Endothelial cell of umbilical vein (primary cell): Measurements from ENCODE around the gene UBE2I. TPM values are rescaled to one million over a fixed set of nuclear protein-coding genes. Genes with fewer than 3 reads are reported as not detected.

Experiments used
- BruUV-seq: library from RNA; stranded (reverse); fragments of 400-500 nt; replicated peaks from 2 replicates; lab custom pipeline; 2021; lab: Mats Ljungman, UMichigan
- CTCF ChIA-PET: fragments of 300-600, 350-600 bp; sonication (Branson Sonifier 250); formaldehyde crosslinking; loops from one replicate; lab custom pipeline; 2021; ENCODE audit warnings: antibody characterized with exemption, inconsistent platforms; lab: Charles Lee
- POLR2A ChIA-PET: fragments of 300-600, 350-600 bp; sonication (Branson Sonifier 250); formaldehyde crosslinking; loops from one replicate; lab custom pipeline; 2021; ENCODE audit warnings: antibody characterized with exemption, inconsistent platforms; lab: Charles Lee
- DNase-seq: peaks from one replicate; pipeline ENCODE4 v3.0.0-alpha.2; 2011; ENCODE audit warnings: low read depth, low spot score
- FAIRE-seq: peaks from 2 replicates; lab custom pipeline; 2011; peaks lifted over from hg19 to GRCh38; lab: Jason Lieb, UNC
- H2AFZ ChIP-seq: 2 replicates; pipeline ENCODE4 v1.6.0; 2012; ENCODE audit warnings: low read depth, low read length, control low read depth, inconsistent platforms
- H3K27ac ChIP-seq: 2 replicates; pipeline ENCODE4 v1.5.1; 2011; ENCODE audit warnings: low read depth, mild to moderate bottlenecking, control low read depth, low read length, moderate library complexity; ENCODE audit not compliant: insufficient read depth
- H3K27me3 ChIP-seq, 2 experiments: 2 replicates each; pipeline versions ENCODE4 v1.6.0 to v1.6.1; 2011; ENCODE audit warnings: low read length in 2 of 2, mixed read lengths in 1 of 2; ENCODE audit not compliant: control insufficient read depth in 2 of 2, insufficient read depth in 2 of 2
- H3K36me3 ChIP-seq, 2 experiments: 2 replicates in 1 of 2; 3 replicates in 1 of 2; pipeline ENCODE4 v1.5.1; 2011; ENCODE audit warnings: low read length in 2 of 2, mild to moderate bottlenecking in 1 of 2, moderate library complexity in 1 of 2; ENCODE audit not compliant: control insufficient read depth in 2 of 2, insufficient read depth in 2 of 2; ENCODE audit errors: extremely low read depth in 1 of 2
- H3K4me1 ChIP-seq: 3 replicates; pipeline ENCODE4 v1.5.1; 2011; ENCODE audit warnings: mild to moderate bottlenecking, low read length; ENCODE audit not compliant: control insufficient read depth, insufficient read depth; ENCODE audit errors: extremely low read depth
- H3K4me2 ChIP-seq: 2 replicates; pipeline ENCODE4 v1.6.1; 2011; ENCODE audit warnings: low read length, control low read depth, mixed read lengths; ENCODE audit not compliant: insufficient read depth
- H3K4me3 ChIP-seq, 3 experiments: fragments of 200-600 bp in 1 of 3; sonication (generic), shearing (Covaris generic) in 1 of 3; replicated peaks in 1 of 3; 2 replicates each; pipeline ENCODE4 v1.5.1; 2011 to 2016; ENCODE audit warnings: control low read depth in 3 of 3, low read length in 3 of 3, mild to moderate bottlenecking in 2 of 3, inconsistent platforms in 1 of 3, low read depth in 1 of 3, moderate library complexity in 1 of 3; ENCODE audit not compliant: insufficient read depth in 1 of 3
- H3K79me2 ChIP-seq: 2 replicates; pipeline ENCODE4 v1.6.0; 2012; ENCODE audit warnings: low read length, inconsistent platforms; ENCODE audit not compliant: control insufficient read depth, insufficient read depth
- H3K9ac ChIP-seq: replicated peaks from 2 replicates; pipeline ENCODE3; 2011; ENCODE audit warnings: low read length, control low read depth; ENCODE audit not compliant: insufficient read depth; ENCODE audit errors: extremely low read depth
- H3K9me1 ChIP-seq: replicated peaks from 3 replicates; pipeline ENCODE4 v1.6.0; 2011; ENCODE audit warnings: mild to moderate bottlenecking, low read length; ENCODE audit not compliant: control insufficient read depth, insufficient read depth; ENCODE audit errors: extremely low read depth
- H3K9me3 ChIP-seq: replicated peaks from 2 replicates; pipeline ENCODE4 v1.5.1; 2012; ENCODE audit warnings: low read length, inconsistent platforms; ENCODE audit not compliant: control insufficient read depth, insufficient read depth
- H4K20me1 ChIP-seq: replicated peaks from 2 replicates; pipeline ENCODE3; 2011; ENCODE audit warnings: mild to moderate bottlenecking, low read length; ENCODE audit not compliant: control insufficient read depth, insufficient read depth; ENCODE audit errors: extremely low read depth
- EZH2 ChIP-seq: IDR thresholded peaks from 2 replicates; pipeline ENCODE4 v1.6.1; 2012; ENCODE audit warnings: borderline replicate concordance, low read depth, mild to moderate bottlenecking, moderate library complexity, low read length, inconsistent platforms; ENCODE audit not compliant: severe bottlenecking
- FOS ChIP-seq: IDR thresholded peaks from 2 replicates; pipeline ENCODE4 v1.6.1; 2011; ENCODE audit warnings: mild to moderate bottlenecking, low read length, moderate library complexity, borderline replicate concordance; ENCODE audit not compliant: insufficient read depth
- GATA2 ChIP-seq: IDR thresholded peaks from 2 replicates; pipeline ENCODE4 v1.7.0; 2011; ENCODE audit warnings: low read depth, mild to moderate bottlenecking, moderate library complexity, mixed read lengths, low read length; ENCODE audit not compliant: insufficient read length, insufficient read depth
- JUN ChIP-seq: IDR thresholded peaks from 2 replicates; pipeline ENCODE4 v1.6.1; 2011; ENCODE audit warnings: borderline replicate concordance, low read depth; ENCODE audit not compliant: insufficient read length, insufficient read depth
- MYC ChIP-seq: IDR thresholded peaks from one replicate; pipeline ENCODE4 v1.6.1; 2011; ENCODE audit warnings: mild to moderate bottlenecking, low read depth, low read length
- POLR2A ChIP-seq: IDR thresholded peaks from 2 replicates; pipeline ENCODE4 v1.6.1; 2012; ENCODE audit warnings: low read depth, mild to moderate bottlenecking, control low read depth, low read length
- POLR2AphosphoS5 ChIP-seq: IDR thresholded peaks from 2 replicates; pipeline ENCODE4 v1.6.1; 2012; ENCODE audit warnings: low read depth, mild to moderate bottlenecking, control low read depth, low read length, moderate library complexity; ENCODE audit not compliant: insufficient read depth
- dilution Hi-C: fragments of 300-500 bp; cut with MboI; formaldehyde crosslinking; loops from one replicate; pipeline ENCODE4 v1.15.0; 2019; ENCODE audit warnings: low sequenced_read_pairs; ENCODE audit not compliant: extremely low pct_ligation_motif_present
- intact Hi-C: fragments of 100-400 bp; cut with micrococcal nuclease; formaldehyde crosslinking; loops from one replicate; pipeline ENCODE4 v1.10.0; 2022
- polyA plus RNA-seq, 4 experiments: library from polyadenylated mRNA; depleted of rRNA in 3 of 4; stranded (reverse) in 3 of 4; unstranded in 1 of 4; fragments of >200 nt; gene quantifications; 2 replicates each; pipeline versions ENCODE4 v1.2.1 to v1.2.3, GENCODE V29; 2011 to 2012; ENCODE audit warnings: missing spikeins in 1 of 4
- total RNA-seq: library from RNA; stranded (reverse); gene quantifications from 2 replicates; pipeline ENCODE4 v1.2.3, GENCODE V29; 2021
- TF ChIP-seq, protein P1 (sequence below): IDR thresholded peaks from 2 replicates; pipeline ENCODE4 v1.6.1; 2011; ENCODE audit not compliant: insufficient read depth, insufficient read length
- TF ChIP-seq, protein P2 (sequence below), 2 donors: IDR thresholded peaks; 1 replicate in 1 of 2; 2 replicates in 1 of 2; pipeline ENCODE4 v1.5.1; 2011; ENCODE audit warnings: low read length in 2 of 2, mild to moderate bottlenecking in 2 of 2, moderate library complexity in 2 of 2, control low read depth in 1 of 2, inconsistent platforms in 1 of 2, low read depth in 1 of 2; ENCODE audit not compliant: insufficient read depth in 1 of 2; ENCODE audit errors: extremely low read depth in 1 of 2

Gene UBE2I
- total and polyA plus RNA-seq, 2 donors (not counting 3 experiments of a cell fraction or from before 2014, with no cell fraction given) = 122 to 233 TPM

- intact Hi-C loops (no loop called here), dilution Hi-C loops (no loop called here)
- TF ChIP-seq, protein P1, sequence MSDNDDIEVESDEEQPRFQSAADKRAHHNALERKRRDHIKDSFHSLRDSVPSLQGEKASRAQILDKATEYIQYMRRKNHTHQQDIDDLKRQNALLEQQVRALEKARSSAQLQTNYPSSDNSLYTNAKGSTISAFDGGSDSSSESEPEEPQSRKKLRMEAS = no peak
- TF ChIP-seq POLR2A (no peak), JUN (no peak), EZH2 (no peak), GATA2 (no peak), MYC (no peak), POLR2AphosphoS5 (no peak), FOS (no peak)
- TF ChIP-seq, protein P2, sequence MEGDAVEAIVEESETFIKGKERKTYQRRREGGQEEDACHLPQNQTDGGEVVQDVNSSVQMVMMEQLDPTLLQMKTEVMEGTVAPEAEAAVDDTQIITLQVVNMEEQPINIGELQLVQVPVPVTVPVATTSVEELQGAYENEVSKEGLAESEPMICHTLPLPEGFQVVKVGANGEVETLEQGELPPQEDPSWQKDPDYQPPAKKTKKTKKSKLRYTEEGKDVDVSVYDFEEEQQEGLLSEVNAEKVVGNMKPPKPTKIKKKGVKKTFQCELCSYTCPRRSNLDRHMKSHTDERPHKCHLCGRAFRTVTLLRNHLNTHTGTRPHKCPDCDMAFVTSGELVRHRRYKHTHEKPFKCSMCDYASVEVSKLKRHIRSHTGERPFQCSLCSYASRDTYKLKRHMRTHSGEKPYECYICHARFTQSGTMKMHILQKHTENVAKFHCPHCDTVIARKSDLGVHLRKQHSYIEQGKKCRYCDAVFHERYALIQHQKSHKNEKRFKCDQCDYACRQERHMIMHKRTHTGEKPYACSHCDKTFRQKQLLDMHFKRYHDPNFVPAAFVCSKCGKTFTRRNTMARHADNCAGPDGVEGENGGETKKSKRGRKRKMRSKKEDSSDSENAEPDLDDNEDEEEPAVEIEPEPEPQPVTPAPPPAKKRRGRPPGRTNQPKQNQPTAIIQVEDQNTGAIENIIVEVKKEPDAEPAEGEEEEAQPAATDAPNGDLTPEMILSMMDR (IDR thresholded peaks at IDR 0.05; ENCODE audit: extremely low read depth in 1 of 2, insufficient read depth in 1 of 2, low read depth in 1 of 2, low read length in 2 of 2) = no peak
- FAIRE-seq (no peak), DNase-seq (no peak)
- Histone ChIP-seq H2AFZ (no peak overlapping the region), H3K4me3 (no peak overlapping the region), H3K79me2 (peaks cover 39% of the 10 kb centered on the region), H3K9me3 (no peaks in the 10 kb centered on the region), H4K20me1 (no peaks in the 10 kb centered on the region), H3K4me2 (no peak overlapping the region), H3K36me3 (peaks cover 19 to 76% of the 10 kb centered on the region in 2 experiments), H3K27ac (no peak overlapping the region), H3K4me1 (no peaks in the 10 kb centered on the region), H3K9ac (no peak overlapping the region), H3K9me1 (no peaks in the 10 kb centered on the region), H3K27me3 (no peaks in the 10 kb centered on the region)
- CTCF ChIA-PET = no interaction called here
- BruUV-seq = no TSS peak
- POLR2A ChIA-PET = no interaction called here
These were observed 9.6 kb downstream of the UBE2I start for GRCh38 chr16:1319041-1319440.
